ENCODE data around the gene DRC3. TPM values are rescaled to one million over a fixed set of nuclear protein-coding genes. Genes with fewer than 3 reads are reported as not detected.

The DRC3 gene
- total RNA-seq, 4 donors from 2014 or later = 0.71 to 4.2 (median 1.4) TPM

DNA sequence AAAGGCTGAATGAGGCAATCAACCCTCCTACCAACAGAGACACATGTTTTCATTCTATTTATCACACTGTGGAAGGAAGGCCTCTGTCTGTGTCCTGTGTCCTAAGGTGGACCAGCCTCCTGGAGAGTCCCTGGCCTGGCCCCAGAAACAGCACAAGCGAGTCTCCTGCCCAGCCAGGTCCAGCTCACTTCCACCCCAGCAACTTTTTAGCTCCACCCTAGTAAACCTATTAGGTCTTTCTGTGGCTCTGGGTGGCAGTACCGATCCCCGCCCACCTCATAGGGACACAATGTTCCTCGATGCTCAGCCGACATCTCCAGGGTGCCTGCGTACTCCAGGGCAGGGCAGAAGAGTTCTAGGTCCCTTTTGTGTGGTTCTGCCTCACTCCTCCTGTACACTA lies 10.7 kb downstream of the DRC3 start:
- no peak for DNase-seq (ENCODE audit: extremely low spot score)
- Histone ChIP-seq H3K4me1 (no peaks in the 10 kb centered on the region), H3K9me3 (no peaks in the 10 kb centered on the region), H3K4me3 (no peak overlapping the region), H3K27ac (replicated peaks in 1 of 4) (no peak overlapping the region), H3K27me3 (no peaks in the 10 kb centered on the region), H3K36me3 (peaks cover 0 to 11% (median 2%) of the 10 kb centered on the region in 4 donors)
- no peak for TF ChIP-seq EP300 (IDR thresholded peaks at IDR 0.05)
- intact Hi-C loops (cut with DNase I) = no loop called here
- WGBS = 93% methylated on average over 6 of the region's 6 CpGs

DNA sequence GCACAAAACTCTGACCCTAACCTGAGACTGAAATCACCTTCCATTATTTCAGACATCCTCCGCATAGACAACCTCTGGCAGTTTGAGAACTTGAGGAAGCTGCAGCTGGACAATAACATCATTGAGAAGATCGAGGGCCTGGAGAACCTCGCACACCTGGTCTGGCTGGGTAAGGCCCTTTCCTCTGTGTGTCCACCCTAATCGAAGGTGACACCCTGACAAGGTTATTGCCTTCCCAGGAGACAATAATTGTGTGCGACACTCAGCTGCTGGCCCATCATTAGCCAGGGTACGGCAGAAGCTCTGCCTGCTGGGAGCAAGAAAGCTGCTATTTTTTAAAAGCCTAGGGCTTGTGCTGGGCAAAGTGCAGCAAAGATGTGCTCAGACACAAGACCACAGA lies 11.1 kb downstream of the DRC3 start:
- Histone ChIP-seq H3K27ac (replicated peaks in 1 of 4) (no peak overlapping the region), H3K9me3 (no peaks in the 10 kb centered on the region), H3K36me3 (peaks cover 0 to 13% (median 2%) of the 10 kb centered on the region in 4 donors), H3K4me3 (no peak overlapping the region), H3K4me1 (no peaks in the 10 kb centered on the region), H3K27me3 (no peaks in the 10 kb centered on the region)
- intact Hi-C loops (cut with DNase I) = no loop called here
- no peak for DNase-seq (ENCODE audit: extremely low spot score)
- 97% methylated on average over 5 of the region's 6 CpGs for WGBS
- TF ChIP-seq, protein P1, sequence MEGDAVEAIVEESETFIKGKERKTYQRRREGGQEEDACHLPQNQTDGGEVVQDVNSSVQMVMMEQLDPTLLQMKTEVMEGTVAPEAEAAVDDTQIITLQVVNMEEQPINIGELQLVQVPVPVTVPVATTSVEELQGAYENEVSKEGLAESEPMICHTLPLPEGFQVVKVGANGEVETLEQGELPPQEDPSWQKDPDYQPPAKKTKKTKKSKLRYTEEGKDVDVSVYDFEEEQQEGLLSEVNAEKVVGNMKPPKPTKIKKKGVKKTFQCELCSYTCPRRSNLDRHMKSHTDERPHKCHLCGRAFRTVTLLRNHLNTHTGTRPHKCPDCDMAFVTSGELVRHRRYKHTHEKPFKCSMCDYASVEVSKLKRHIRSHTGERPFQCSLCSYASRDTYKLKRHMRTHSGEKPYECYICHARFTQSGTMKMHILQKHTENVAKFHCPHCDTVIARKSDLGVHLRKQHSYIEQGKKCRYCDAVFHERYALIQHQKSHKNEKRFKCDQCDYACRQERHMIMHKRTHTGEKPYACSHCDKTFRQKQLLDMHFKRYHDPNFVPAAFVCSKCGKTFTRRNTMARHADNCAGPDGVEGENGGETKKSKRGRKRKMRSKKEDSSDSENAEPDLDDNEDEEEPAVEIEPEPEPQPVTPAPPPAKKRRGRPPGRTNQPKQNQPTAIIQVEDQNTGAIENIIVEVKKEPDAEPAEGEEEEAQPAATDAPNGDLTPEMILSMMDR (IDR thresholded peaks at IDR 0.05) = no peak
- no peak for TF ChIP-seq EP300 (IDR thresholded peaks at IDR 0.05)
- no peak for TF ChIP-seq POLR2A (IDR thresholded peaks at IDR 0.05; ENCODE audit: low read depth)
- TF ChIP-seq POLR2AphosphoS5 (IDR thresholded peaks at IDR 0.05) = no peak

DNA sequence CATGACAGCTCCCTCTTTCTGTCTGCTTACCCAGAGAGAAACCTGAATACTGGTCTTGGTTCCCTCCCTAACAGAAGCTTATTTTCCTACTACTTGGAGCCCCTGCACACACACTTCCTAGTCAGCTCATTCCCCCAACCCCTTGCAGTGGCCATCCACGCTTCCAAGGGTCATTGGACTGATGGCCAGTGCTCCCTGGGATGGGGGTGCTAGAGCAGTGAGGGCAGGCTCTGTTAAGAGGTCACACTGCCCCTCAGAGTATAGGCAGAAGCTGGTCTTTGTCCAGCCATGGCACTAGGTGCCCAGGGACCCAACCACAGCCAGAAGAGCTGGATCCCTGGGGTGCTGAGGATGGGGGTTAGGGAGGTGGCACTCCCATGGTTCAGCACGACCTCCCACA lies 12.5 kb downstream of the DRC3 start:
- no peak for DNase-seq (ENCODE audit: extremely low spot score)
- no peak overlapping the region for H3K4me3 ChIP-seq
- intact Hi-C loops (cut with DNase I) = no loop called here
- peaks cover 0 to 13% (median 6%) of the 10 kb centered on the region in 4 donors for H3K36me3 ChIP-seq
- no peak overlapping the region for H3K27ac ChIP-seq (replicated peaks in 1 of 4)
- H3K4me1 ChIP-seq = no peaks in the 10 kb centered on the region
- no peaks in the 10 kb centered on the region for H3K27me3 ChIP-seq
- TF ChIP-seq EP300 (IDR thresholded peaks at IDR 0.05) = no peak
- TF ChIP-seq, protein P1 (IDR thresholded peaks at IDR 0.05) = no peak
- no peak for TF ChIP-seq POLR2AphosphoS5 (IDR thresholded peaks at IDR 0.05)
- TF ChIP-seq POLR2A (IDR thresholded peaks at IDR 0.05; ENCODE audit: low read depth) = no peak
- no peaks in the 10 kb centered on the region for H3K9me3 ChIP-seq
- WGBS = 100% methylated on average over 1 of the region's 2 CpGs

DNA sequence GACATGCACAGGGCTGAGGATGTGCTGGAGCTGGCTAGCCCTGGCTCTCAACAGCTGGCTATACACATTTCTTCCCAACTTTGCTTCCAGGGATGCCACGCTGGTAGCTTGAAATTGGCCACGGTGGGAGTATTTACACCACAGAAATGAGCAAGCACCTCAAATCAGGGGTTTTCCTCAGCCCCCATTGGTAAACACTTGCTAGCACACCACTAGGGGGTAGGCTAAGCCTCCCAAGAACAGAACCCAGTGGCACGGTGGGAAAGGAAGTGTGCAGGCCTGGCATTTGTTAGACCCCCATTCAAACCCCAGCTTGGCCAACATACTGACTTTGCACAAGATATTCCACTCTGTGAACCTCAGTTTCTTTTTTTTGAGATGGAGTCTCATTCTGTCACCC lies 12.9 kb downstream of the DRC3 start:
- Histone ChIP-seq H3K4me1 (no peaks in the 10 kb centered on the region), H3K27ac (replicated peaks in 1 of 4) (no peak overlapping the region), H3K27me3 (no peaks in the 10 kb centered on the region), H3K36me3 (peaks cover 0 to 13% (median 6%) of the 10 kb centered on the region in 4 donors), H3K4me3 (no peak overlapping the region), H3K9me3 (no peaks in the 10 kb centered on the region)
- TF ChIP-seq EP300 (IDR thresholded peaks at IDR 0.05) (no peak), POLR2A (IDR thresholded peaks at IDR 0.05; ENCODE audit: low read depth) (no peak), POLR2AphosphoS5 (IDR thresholded peaks at IDR 0.05) (no peak)
- TF ChIP-seq, protein P1 (IDR thresholded peaks at IDR 0.05) = no peak
- DNase-seq (ENCODE audit: extremely low spot score) = no peak
- 75% methylated on average over 2 of the region's 3 CpGs for WGBS
- intact Hi-C loops (cut with DNase I) = no loop called here

DNA sequence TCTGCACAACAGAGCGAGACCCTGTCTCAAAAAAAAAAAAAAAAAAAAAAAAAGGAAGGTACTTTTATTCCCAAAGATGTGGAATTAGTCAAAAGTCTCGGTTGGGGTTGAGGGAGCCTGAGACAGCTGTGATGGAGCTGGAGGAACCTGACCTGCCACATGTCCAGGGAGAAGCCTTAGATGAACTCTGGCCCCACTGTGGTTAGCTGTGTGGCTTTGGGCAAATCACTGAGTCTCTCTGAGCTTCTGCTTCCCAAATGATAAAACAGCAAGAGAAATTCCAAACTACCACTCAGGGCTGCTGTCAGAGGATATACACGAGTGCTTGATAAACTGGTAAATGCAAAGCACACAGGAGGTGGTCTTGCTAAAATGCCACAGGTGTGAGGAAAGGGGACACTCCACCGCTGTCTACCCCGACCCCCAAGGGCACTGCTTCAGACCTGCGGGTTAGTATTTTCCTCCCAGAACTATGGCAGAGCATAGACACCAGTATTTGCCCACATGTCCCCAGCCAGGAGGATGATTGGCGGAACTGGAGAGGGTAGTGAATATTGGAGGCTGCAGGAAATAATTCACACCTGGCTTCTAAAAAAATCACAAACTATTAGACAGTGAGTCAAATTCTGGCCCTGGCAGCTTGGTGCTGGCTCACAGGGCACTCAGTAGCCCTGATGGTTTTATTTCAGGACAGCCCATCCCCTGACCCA lies 14.7 kb downstream of the DRC3 start:
- Histone ChIP-seq H3K27ac (replicated peaks in 1 of 4) (no peak overlapping the region), H3K9me3 (no peaks in the 10 kb centered on the region), H3K36me3 (peaks cover 0 to 13% (median 6%) of the 10 kb centered on the region in 4 donors), H3K27me3 (no peaks in the 10 kb centered on the region), H3K4me3 (no peak overlapping the region), H3K4me1 (no peaks in the 10 kb centered on the region)
- TF ChIP-seq POLR2A (IDR thresholded peaks at IDR 0.05; ENCODE audit: low read depth) (no peak), EP300 (IDR thresholded peaks at IDR 0.05) (no peak), POLR2AphosphoS5 (IDR thresholded peaks at IDR 0.05) (no peak)
- TF ChIP-seq, protein P1 (IDR thresholded peaks at IDR 0.05) = no peak
- no peak for DNase-seq (ENCODE audit: extremely low spot score)
- intact Hi-C loops (cut with DNase I) = no loop called here
- WGBS = 80% methylated on average over 7 of the region's 7 CpGs

All from esophagus muscularis mucosa (tissue), 4 donors.